Astrocyte (in vitro differentiated cells and primary cell): Measurements from ENCODE around the gene SHC3.

Experiments used
- CTCF ChIP-seq: IDR thresholded peaks from 2 replicates; pipeline ENCODE4 v1.5.1; 2011; ENCODE audit warnings: low read depth, mild to moderate bottlenecking, inconsistent platforms, low read length, moderate library complexity; ENCODE audit not compliant: insufficient read depth
- EZH2 ChIP-seq: IDR thresholded peaks from 2 replicates; pipeline ENCODE4 v1.6.1; 2012; ENCODE audit warnings: mild to moderate bottlenecking, low read length, inconsistent platforms; ENCODE audit not compliant: insufficient read depth

GRCh38 chr9:88973281-88974045, 205.2 kb downstream of the SHC3 start:
- TF ChIP-seq CTCF (no peak), EZH2 (no peak)
